B cell (primary cell): ENCODE data around the gene MTG2. TPM values are rescaled to one million over a fixed set of nuclear protein-coding genes. Genes with fewer than 3 reads are reported as not detected.

Experiments
- ATAC-seq: fragments of 200-7000 bp; cut with Tn5 transposase; one replicate; pipeline ENCODE4 v1.10.0; 2021; ENCODE audit warnings: low read depth, mild to moderate bottlenecking, moderate number of reproducible peaks, moderate library complexity
- CTCF ChIA-PET: fragments of 350-600 bp; sonication (Branson Sonifier 250); formaldehyde crosslinking; loops from one replicate; lab custom pipeline; 2021; ENCODE audit warnings: antibody characterized with exemption, inconsistent platforms; lab: Charles Lee
- POLR2A ChIA-PET: fragments of 350-600 bp; sonication (Branson Sonifier 250); formaldehyde crosslinking; loops from one replicate; lab custom pipeline; 2021; ENCODE audit warnings: antibody characterized with exemption; lab: Charles Lee
- DNase-seq: peaks from one replicate; pipeline ENCODE4 v3.0.0; 2013
- H2AFZ ChIP-seq: 2 replicates; pipeline ENCODE4 v1.6.1; 2012; ENCODE audit warnings: mild to moderate bottlenecking, low read depth, low read length; ENCODE audit not compliant: insufficient read depth, poor library complexity, severe bottlenecking
- H3K27ac ChIP-seq, 2 donors: 1 replicate in 1 of 2; 2 replicates in 1 of 2; pipeline ENCODE4 v1.5.1; 2012 to 2013; ENCODE audit warnings: low read length in 2 of 2, mild to moderate bottlenecking in 2 of 2, moderate library complexity in 1 of 2
- H3K27me3 ChIP-seq, 4 experiments: fragments of 200-600 bp in 1 of 4; sonication (generic) in 1 of 4; replicated peaks in 1 of 4; 1 replicate in 2 of 4; 2 replicates in 2 of 4; pipeline versions ENCODE4 v1.6.1 to v1.7.0; 2013 to 2016; ENCODE audit warnings: low read length in 3 of 4, mild to moderate bottlenecking in 2 of 4, mixed read lengths in 1 of 4, moderate library complexity in 1 of 4; ENCODE audit not compliant: insufficient read depth in 4 of 4, control insufficient read depth in 3 of 4; ENCODE audit errors: control extremely low read depth in 1 of 4
- H3K36me3 ChIP-seq, 2 experiments: replicated peaks in 1 of 2; 1 replicate in 1 of 2; 2 replicates in 1 of 2; pipeline versions ENCODE4 v1.6.1 to v1.7.1; 2013; ENCODE audit warnings: low read length in 1 of 2; ENCODE audit not compliant: insufficient read depth in 2 of 2, control insufficient read depth in 1 of 2; ENCODE audit errors: control extremely low read depth in 1 of 2, extremely low read depth in 1 of 2
- H3K4me1 ChIP-seq, 2 donors: fragments of 200-600 bp in 1 of 2; sonication (generic) in 1 of 2; 1 replicate in 1 of 2; 2 replicates in 1 of 2; pipeline versions ENCODE4 v1.5.1 to v1.6.1; 2013 to 2017; ENCODE audit warnings: low read length in 2 of 2; ENCODE audit not compliant: control insufficient read depth in 2 of 2, insufficient read depth in 2 of 2
- H3K4me2 ChIP-seq: replicated peaks from 2 replicates; pipeline ENCODE3; 2012; ENCODE audit warnings: mild to moderate bottlenecking, low read depth, low read length; ENCODE audit not compliant: poor library complexity, severe bottlenecking
- H3K4me3 ChIP-seq, 5 experiments: fragments of 200-600 bp in 1 of 5; sonication (generic) in 1 of 5; 1 replicate in 3 of 5; 2 replicates in 2 of 5; pipeline versions ENCODE4 v1.5.1 to v1.7.0; 2011 to 2016; ENCODE audit warnings: low read length in 4 of 5, mild to moderate bottlenecking in 4 of 5, low read depth in 2 of 5, control low read depth in 1 of 5, moderate library complexity in 1 of 5; ENCODE audit not compliant: insufficient read depth in 1 of 5; ENCODE audit errors: control extremely low read depth in 1 of 5, extremely low read depth in 1 of 5
- H3K79me2 ChIP-seq: fragments of 200-600 bp; sonication (generic); one replicate; pipeline ENCODE4 v1.6.0; 2016; ENCODE audit warnings: low read length; ENCODE audit not compliant: control insufficient read depth, insufficient read depth
- H3K9ac ChIP-seq: fragments of 200-600 bp; sonication (generic); 2 replicates; pipeline ENCODE4 v1.6.1; 2017; ENCODE audit warnings: mild to moderate bottlenecking, low read length, moderate library complexity
- H3K9me3 ChIP-seq, 3 donors: one replicate each; pipeline versions ENCODE4 v1.6.1 to v1.7.1; 2013; ENCODE audit warnings: low read length in 2 of 3; ENCODE audit not compliant: control insufficient read depth in 2 of 3, insufficient read depth in 1 of 3; ENCODE audit errors: control extremely low read depth in 1 of 3
- H4K20me1 ChIP-seq: 2 replicates; pipeline ENCODE4 v1.6.0; 2012; ENCODE audit warnings: mild to moderate bottlenecking, low read length; ENCODE audit not compliant: insufficient read depth, control insufficient read depth, poor library complexity, severe bottlenecking
- H3K27ac Mint-ChIP-seq: one replicate; pipeline ENCODE4 v1.8.0; 2021; ENCODE audit warnings: mixed read lengths
- H3K27me3 Mint-ChIP-seq: one replicate; pipeline ENCODE4 v1.8.0; 2021; ENCODE audit warnings: mixed read lengths
- H3K4me1 Mint-ChIP-seq: one replicate; pipeline ENCODE4 v1.8.0; 2021; ENCODE audit warnings: mixed read lengths
- H3K4me3 Mint-ChIP-seq: one replicate; pipeline ENCODE4 v1.8.0; 2021; ENCODE audit warnings: mixed read lengths
- H3K9me3 Mint-ChIP-seq: one replicate; pipeline ENCODE4 v1.8.0; 2022; ENCODE audit warnings: mixed read lengths; ENCODE audit not compliant: insufficient read depth
- EZH2 ChIP-seq: IDR thresholded peaks from 2 replicates; pipeline ENCODE4 v1.6.1; 2012; ENCODE audit warnings: borderline replicate concordance, low read depth, mild to moderate bottlenecking, moderate library complexity, low read length; ENCODE audit not compliant: insufficient read depth, poor library complexity, severe bottlenecking
- WGBS: methylation state at CpG from one replicate; pipeline ENCODE4 v1.1.5; 2013; ENCODE audit warnings: missing lambda C conversion rate; ENCODE audit not compliant: insufficient coverage; 5-methylcytosine and 5-hydroxymethylcytosine counted together
- intact Hi-C: fragments of 100-400 bp; cut with micrococcal nuclease; formaldehyde crosslinking; loops from one replicate; pipeline ENCODE4 v1.10.0; 2022
- polyA plus RNA-seq: library from polyadenylated mRNA; depleted of rRNA; stranded (reverse); fragments of >200 nt; gene quantifications from 2 replicates; pipeline ENCODE4 v1.2.3, GENCODE V29; 2012
- total RNA-seq, 2 donors: library from RNA; stranded (reverse); fragments of 120-200 nt in 1 of 2; gene quantifications; 1 replicate in 1 of 2; 2 replicates in 1 of 2; pipeline versions ENCODE4 v1.2.3 to v1.2.4, GENCODE V29; 2013 to 2022
- TF ChIP-seq, protein P1 (sequence below): fragments of 200-600 bp; IDR thresholded peaks from one replicate; pipeline ENCODE4 v1.8.0; 2022; ENCODE audit warnings: antibody characterized with exemption, mild to moderate bottlenecking

Gene MTG2
- total and polyA plus RNA-seq, 2 donors (not counting 1 experiment from before 2014, with no cell fraction given): 29.6 to 48.4 TPM

DNA sequence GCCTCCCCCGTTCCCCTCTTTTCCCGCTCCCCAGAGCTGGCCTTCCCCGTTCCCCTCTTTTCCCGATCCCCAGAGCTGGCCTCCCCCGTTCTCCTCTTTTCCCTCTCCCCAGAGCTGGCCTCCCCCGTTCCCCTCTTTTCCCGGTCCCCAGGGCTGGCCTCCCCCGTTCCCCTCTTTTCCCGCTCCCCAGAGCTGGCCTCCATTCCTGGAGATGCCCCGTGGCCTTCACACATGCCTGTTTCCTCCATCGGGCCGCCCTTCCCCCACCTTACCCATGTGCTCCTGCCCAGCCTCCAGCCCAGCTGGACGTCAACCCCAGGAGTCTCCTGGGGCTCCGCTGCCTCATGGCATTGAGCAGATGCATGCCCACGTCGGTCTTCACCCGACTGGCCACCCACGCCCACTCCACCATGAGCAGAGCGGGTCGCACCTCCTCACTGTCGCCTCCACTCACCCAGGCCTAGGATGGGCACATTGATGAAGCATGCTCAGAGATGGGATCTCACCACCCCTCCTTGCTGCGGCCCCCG is 30.9 kb upstream of the MTG2 start:
- Histone ChIP-seq H3K9me3 (peaks cover 0 to 19% (median 0%) of the 10 kb centered on the region in 3 donors), H3K4me3 (no peak overlapping the region), H4K20me1 (peaks cover 56% of the 10 kb centered on the region), H3K79me2 (peaks cover 92% of the 10 kb centered on the region), H3K27me3 (no peaks in the 10 kb centered on the region), H3K27ac (no peak overlapping the region), H3K9ac (no peak overlapping the region), H2AFZ (no peak overlapping the region), H3K36me3 (peaks cover 0 to 7% of the 10 kb centered on the region in 2 experiments), H3K4me1 (peaks cover 0 to 3% of the 10 kb centered on the region in 2 donors), H3K4me2 (no peak overlapping the region)
- TF ChIP-seq, protein P1, sequence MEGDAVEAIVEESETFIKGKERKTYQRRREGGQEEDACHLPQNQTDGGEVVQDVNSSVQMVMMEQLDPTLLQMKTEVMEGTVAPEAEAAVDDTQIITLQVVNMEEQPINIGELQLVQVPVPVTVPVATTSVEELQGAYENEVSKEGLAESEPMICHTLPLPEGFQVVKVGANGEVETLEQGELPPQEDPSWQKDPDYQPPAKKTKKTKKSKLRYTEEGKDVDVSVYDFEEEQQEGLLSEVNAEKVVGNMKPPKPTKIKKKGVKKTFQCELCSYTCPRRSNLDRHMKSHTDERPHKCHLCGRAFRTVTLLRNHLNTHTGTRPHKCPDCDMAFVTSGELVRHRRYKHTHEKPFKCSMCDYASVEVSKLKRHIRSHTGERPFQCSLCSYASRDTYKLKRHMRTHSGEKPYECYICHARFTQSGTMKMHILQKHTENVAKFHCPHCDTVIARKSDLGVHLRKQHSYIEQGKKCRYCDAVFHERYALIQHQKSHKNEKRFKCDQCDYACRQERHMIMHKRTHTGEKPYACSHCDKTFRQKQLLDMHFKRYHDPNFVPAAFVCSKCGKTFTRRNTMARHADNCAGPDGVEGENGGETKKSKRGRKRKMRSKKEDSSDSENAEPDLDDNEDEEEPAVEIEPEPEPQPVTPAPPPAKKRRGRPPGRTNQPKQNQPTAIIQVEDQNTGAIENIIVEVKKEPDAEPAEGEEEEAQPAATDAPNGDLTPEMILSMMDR: no peak
- no peak for TF ChIP-seq EZH2
- CTCF ChIA-PET: no interaction called here
- no peak for DNase-seq
- Mint-ChIP-seq H3K27ac (no peak overlapping the region), H3K4me3 (no peak overlapping the region), H3K27me3 (no peaks in the 10 kb centered on the region), H3K4me1 (peaks cover 12% of the 10 kb centered on the region), H3K9me3 (peaks cover 6% of the 10 kb centered on the region)
- 87% methylated on average over 23 of the region's 23 CpGs for WGBS
- intact Hi-C loops: no loop called here
- POLR2A ChIA-PET: no interaction called here
- ATAC-seq: no peak

DNA sequence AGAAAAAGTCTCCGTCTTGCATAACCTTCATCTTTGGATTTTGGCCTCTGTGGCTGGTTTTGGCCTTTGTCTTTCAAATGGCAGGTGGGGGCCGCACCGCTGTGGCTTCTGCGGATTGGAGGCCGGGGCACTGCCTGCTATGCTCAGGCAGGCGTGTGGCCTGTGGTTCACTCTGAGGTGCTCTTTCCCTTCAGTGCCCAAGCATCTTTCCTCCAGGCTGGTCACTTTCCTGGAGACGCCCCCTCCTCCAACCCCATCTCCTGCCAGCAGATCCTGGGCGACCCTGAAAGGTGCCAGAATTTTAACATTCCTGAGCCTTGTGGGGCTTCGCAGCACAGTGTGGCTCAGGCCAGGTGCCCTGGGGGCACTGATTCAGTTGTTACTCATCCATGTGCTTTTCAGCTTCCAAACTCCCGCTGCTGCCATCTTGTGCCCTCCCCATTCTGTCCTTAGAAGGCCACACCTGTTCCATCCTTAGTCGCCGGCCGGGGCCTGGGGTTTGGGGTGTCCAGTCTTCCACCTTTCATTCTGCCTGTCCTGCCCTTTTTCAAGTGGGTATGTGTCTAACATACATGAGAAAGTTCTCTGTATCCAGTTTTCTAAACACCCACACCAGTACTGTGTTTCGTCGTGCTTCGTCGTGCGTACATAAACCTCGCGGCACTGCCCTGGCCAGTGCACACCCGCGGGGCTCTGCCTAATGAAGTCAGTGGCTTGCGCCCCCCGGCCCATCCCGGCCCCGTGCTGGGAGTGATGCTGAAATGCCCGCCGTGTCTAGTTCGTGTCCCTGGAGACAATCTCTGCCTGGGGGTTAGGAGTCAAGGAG is 27.2 kb upstream of the MTG2 start:
- ChIA-PET POLR2A (no interaction called here), CTCF (interaction anchor here (1.0 to 1.5 kb wide), 2 partner anchors 145 to 227 kb away, joined by 3 to 13 read pairs; no protein-coding TSS in a partner anchor)
- Histone ChIP-seq H3K36me3 (peaks cover 0 to 9% of the 10 kb centered on the region in 2 experiments), H3K9ac (no peak overlapping the region), H3K9me3 (peaks cover 0 to 19% (median 0%) of the 10 kb centered on the region in 3 donors), H4K20me1 (peaks cover 47% of the 10 kb centered on the region), H3K4me2 (no peak overlapping the region), H3K79me2 (peaks cover 70% of the 10 kb centered on the region), H2AFZ (no peak overlapping the region), H3K27me3 (no peaks in the 10 kb centered on the region), H3K4me1 (peaks cover 0 to 4% of the 10 kb centered on the region in 2 donors), H3K4me3 (no peak overlapping the region), H3K27ac (no peak overlapping the region)
- Mint-ChIP-seq H3K27me3 (no peaks in the 10 kb centered on the region), H3K9me3 (peaks cover 6% of the 10 kb centered on the region), H3K27ac (no peak overlapping the region), H3K4me1 (peaks cover 11% of the 10 kb centered on the region), H3K4me3 (no peak overlapping the region)
- DNase-seq: no peak
- WGBS: 94% methylated on average over 18 of the region's 29 CpGs
- intact Hi-C loops: no loop called here
- TF ChIP-seq, protein P1: no peak
- TF ChIP-seq EZH2: no peak
- no peak for ATAC-seq
